ENCODE results near the gene LYG2. TPM values are rescaled to one million over a fixed set of nuclear protein-coding genes. Genes with fewer than 3 reads are reported as not detected.
"Not testable (repeated sequence)": the region's sequence is repeated elsewhere in the genome, so short reads cannot be mapped to it uniquely, and the experiment has no call there.

Gene LYG2, protein sequence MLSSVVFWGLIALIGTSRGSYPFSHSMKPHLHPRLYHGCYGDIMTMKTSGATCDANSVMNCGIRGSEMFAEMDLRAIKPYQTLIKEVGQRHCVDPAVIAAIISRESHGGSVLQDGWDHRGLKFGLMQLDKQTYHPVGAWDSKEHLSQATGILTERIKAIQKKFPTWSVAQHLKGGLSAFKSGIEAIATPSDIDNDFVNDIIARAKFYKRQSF
- total RNA-seq (ENCODE audit: insufficient read depth, low replicate concordance) = not detected

DNA sequence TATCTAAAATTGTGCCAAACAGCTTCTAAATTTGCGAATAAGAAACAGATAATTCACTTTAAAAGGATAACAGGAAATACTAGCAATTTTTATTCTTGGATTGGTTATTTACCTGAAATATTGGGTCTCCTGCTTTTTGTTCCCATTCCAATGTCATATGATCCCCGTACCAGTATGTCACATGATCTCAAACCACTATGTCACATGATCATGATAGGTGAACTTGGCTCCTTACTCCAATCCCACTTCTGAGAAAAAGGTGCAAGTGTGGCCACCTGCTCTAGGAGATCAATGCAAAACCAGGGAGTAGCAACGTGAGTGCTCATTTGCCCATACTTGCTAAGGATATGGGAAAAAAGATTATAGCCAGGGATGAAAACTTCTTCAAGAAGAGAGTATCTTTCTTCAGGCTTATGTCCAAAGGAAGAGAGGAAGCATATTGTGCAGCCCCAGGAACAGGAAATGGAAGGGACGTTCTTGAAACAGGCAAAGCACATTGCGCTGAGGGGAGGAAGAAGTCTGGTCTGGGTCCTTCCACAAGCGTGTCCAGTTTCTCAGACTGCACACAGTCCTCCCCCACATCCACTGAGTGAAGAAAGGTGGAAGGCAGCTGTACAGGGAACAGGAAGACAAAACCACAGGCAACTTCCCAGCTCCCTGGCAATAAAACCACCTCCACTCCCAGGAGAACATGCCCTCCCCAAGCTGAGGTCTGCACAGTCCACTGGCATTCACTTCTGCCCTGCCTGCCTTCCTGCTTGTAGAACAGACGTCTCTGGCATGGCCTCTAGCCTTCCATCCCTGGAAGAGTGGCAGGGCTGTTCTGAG is at the start of gene LYG2:
LYG2 (minus strand) TSS at position 176 of the 828 bp plus-strand sequence. CDS start 1,406 bp downstream, outside the sequence.
- DNase-seq (ENCODE audit: low spot score) = no peak

DNA sequence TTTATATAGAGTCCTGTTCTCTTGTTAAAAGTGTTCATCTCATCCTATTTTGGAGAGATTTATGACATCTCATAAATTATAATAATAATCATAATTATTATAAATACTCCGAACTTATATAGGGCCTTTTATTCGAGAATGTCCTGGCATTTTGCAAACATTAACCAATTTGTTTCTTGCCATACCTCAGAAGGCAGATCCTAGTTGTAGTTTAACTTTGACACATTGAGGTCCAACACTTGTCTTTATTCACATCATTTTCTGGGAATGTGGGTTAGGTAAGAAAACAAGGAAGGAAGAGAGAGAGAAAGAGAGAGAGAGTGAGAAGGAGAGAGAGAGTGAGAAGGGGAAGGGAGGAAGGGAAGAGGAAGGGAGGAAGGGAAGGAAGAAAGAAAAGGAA is 45.6 kb upstream of the LYG2 start, which contains the start of gene LYG1:
LYG1 (minus strand) TSS at position 101 of the 400 bp plus-strand sequence. CDS start 5,527 bp downstream, outside the sequence.
- DNase-seq (ENCODE audit: low spot score) = not testable (repeated sequence)

DNA sequence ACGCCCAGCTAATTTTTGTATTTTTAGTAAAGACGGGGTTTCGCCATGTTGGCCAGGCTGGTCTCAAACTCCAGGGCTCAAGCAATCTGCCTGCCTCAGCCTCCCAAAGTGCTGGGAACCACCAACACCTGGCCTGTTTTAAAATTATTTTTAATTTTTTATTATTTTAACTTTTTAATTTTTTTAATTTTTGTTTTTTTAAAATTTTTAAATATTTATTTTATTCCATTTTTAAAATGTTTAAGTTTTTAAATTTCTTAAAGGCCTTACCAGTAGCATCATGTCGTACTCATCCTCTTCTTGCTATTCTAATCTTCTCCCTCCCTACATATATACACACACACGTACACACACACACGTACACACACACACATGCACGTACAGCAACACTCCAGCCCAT is 44.1 kb upstream of the LYG2 start:
- DNase-seq (ENCODE audit: low spot score) = no peak

DNA sequence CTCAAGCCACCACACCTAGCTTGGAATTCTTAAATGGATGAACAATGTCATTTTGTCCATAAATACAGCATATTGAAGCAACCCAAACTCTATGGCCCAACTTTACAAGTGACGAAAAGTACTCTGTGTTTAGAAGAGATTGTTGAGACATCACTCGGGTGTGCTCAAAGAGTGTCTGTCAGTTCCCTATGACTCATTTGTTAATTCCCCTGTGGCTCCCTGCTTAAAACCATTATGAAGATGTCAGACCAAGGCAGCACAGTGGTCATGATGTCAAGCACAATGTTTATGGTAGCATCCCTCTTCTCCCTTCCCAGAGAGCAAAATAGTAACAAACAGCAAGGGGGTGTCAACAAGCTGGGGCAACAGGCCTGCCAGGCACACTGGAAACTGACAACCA is 42.5 kb upstream of the LYG2 start:
- DNase-seq (ENCODE audit: low spot score) = no peak

DNA sequence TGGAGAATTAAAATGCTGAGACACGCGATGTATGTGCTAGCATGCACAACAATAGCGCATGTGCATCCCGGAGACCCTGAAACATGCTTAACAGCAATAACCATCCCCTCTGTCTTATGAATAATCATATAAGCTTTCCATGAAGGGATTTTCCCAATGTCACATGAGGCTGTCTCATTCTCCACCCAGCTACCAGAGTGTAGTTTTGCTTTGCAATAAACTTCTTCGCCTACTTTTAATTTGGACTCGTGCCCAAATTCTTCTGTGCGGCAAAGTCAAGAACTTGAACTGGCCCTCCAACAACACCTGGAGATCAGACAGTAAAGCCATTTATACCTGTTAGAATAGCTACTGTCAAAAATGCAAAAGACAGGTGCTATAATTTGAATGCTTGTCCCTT is 30.1 kb upstream of the LYG2 start:
- DNase-seq (ENCODE audit: low spot score) = no peak

DNA sequence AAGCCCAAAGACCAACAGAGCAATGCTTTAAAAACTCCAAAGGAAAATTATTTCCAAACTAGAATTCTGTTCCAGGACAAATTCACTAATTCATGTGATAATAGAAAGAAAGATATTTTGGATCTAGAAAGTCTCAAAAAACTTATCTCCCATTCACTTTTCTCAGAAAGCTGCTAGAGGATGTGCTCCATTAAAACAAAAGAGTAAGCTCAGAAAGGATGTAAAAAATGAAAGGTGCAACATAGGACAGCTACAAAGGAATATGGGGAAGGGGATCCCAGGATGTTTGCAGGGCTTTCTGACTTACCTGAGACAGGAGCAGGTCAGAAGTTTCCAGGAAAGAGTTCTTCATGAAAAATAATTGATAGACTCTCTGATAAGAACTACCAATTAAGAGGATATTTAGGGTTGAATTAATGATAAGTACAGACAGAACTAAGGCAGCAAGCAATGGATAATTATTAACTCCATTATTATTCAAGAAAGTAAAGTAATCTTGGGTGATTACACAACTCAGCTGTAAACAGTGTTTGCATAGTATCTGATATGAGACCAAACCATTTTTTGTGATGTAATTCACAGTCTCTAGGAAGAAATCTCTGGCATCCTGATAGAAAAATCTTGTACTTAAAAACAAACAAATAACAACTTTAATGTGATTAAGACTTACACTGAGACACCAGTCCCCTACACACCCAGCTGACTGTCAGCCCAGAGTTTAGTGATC is 24.7 kb upstream of the LYG2 start:
- no peak for DNase-seq (ENCODE audit: low spot score)

DNA sequence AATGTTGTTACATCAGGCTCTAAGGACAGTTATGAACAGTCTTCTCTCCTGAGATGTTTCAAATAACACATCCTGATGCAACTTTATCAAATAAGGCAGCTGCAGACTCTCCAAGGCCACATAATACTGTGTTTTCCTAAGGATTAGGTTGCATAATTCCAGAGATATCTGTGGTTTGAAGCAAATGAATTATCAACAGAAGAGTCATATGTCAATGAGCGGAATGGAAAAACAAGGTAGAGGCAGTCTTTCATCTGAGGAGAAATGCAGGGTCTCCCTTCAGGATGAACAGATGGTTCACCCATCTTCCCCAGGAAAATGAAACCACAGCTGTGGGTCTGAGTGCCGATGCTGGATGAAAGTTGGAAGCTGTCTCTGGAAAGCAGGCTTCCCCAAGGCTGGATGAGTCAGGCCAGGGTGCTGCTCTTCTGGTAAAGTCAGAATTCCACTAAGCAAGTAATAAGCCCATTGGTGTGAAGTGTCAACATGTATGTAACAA is 23.4 kb upstream of the LYG2 start:
- no peak for DNase-seq (ENCODE audit: low spot score)

DNA sequence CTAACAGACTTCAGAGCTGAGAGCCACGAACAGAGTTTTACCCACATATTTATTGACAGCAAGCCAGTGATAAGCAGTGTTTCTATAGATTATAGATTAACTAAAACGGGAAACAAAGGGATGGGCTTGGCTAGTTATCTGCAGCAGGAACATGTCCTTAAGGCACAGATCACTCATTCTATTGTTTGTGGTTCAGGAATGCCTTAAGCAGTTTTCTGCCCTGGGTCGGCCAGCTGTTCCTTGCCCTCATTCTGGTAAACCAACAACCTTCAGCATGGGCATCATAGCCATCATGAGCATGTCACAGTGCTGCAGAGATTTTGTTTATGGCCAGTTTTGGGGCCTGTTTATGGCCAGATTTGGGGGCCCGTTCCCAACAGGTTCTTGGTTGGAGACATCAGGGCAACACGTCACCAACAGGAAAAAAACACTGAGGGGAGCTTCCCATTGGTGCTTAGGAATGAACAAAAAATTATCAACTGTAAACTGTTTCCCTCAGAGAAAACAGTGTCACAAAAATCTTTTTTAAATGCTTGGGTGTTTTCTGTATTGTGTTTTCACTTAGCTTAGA is 22.8 kb upstream of the LYG2 start:
- not testable (repeated sequence) for DNase-seq (ENCODE audit: low spot score)

DNA sequence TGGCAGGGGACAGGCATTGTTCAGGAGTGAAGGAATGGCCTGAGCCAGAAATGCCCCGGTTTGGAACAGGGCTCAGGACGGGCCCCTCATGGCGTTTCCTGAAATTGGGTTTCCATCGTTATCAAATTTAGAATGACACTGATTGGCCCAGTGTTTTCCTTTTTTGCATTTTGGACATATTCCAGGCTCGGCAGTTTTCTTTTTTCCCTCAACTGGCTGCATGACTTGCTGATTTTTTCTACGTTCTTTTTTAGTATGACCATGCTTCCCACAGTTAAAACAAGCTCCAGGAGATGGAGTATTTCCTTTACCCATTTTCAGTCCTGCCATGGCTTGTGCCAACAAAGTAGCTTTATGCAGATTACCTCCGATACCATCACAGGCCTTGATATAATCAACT is 20.4 kb upstream of the LYG2 start:
- no peak for DNase-seq (ENCODE audit: low spot score)

DNA sequence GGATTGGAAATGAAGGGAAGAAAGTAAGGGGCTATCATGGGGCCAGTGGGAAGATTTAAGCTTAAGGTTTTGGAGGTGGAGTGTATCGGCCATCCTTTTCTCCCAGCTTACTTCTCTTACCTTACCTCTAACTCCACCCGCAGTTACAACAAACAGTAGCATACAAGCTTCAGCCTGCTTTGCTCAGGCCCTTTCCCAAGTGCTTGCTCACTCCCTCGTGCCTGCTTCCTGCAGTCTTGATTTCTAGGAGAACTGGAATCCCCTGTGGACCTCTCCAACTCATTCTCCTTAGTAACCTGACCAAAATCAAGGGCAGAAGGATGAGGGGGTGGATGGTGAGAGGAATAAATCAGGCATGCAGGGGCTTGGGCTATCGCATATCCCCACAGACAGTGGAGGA is 5.8 kb upstream of the LYG2 start:
- no peak for DNase-seq (ENCODE audit: low spot score)

DNA sequence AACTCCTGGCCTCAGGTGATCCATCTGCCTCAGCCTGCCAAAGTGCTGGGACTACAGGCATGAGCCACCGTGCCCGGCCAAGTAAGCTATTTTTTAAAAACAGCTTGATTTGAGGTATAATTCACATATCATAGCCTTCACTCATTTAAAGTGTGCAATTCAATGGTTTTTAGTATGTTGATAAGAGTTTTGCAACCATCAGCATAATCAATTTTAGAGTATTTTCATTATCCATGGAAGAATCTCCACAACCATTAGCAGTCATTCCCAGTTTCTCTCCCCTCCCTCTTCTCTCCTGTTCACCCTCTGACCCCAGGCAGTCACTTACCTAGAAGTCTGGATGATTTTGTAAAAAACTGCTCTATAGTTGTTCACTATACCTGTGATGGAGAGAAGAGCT is 4.7 kb upstream of the LYG2 start:
- DNase-seq (ENCODE audit: low spot score) = no peak

DNA sequence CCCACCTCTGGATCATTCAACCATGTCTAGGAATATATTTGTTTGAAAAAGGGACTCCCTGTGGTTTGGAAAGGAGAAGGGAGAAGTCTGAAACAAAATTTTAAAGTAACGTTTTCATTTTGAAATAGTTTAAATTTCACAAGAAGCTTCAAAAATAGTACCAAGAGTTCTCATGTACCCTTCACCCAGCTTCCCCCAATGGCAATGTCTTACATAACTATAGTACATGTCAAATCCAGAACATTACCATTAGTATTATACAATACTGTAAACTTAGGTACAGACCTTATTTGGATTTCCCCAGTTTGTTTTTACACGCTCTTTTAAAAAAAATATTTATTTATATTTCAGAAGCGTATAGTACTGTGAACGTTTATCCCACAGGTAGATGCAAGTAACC is 4.0 kb upstream of the LYG2 start:
- no peak for DNase-seq (ENCODE audit: low spot score)

DNA sequence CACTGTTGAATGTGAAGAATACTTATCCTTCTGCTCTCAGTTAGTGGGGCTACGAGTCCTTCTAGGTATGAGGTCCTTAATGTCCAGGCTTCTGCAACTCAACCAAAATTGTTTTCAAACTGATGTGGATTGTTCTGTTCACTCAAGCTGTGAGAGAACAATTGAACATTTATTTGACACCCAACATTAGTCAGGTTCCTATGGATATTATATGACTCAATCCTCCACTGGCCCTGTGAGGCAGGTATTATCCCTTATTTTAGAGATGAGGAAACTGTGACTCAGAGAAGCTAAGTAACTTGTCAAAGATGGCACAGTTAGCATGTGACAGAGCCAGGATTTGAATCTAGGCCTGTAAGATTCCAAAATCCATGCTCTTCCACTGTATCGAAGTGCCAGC is 1.2 kb upstream of the LYG2 start:
- DNase-seq (ENCODE audit: low spot score) = no peak

DNA sequence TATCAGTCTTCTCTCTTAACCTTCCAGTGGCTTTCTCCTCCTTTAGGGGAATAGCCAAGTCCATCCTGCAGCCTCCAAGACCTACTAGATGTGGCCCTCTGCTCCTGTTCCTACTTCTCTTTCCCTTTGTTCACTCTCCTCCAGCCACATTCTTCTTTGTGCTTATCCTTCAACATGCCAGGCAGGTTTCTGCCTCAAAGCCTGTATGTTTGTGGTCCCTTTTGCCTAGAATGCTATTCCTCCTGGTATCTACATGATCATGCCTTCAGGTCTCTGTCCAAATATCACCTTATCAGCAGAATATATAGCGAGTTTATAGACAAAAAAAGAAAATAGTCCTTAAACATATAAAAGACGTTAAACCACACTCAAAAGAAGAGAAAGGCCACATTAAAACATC is 5.5 kb downstream of the LYG2 start:
- DNase-seq (ENCODE audit: low spot score) = no peak

DNA sequence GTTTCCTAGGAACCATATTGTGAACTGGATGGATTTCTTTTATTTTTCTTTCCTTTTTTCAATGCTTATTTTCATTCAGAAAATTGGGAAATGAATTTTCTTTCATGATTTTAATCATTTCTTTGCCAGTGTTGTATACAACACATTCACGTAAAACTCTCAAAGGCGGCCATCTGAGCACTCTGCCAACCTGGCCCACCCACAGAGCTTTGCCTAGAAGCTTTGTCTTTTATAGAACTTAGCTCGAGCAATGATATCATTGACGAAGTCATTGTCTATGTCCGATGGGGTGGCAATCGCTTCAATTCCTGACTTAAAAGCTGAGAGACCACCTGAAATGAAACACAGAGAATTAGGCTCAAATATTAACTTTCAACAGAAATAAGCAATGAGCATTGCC is 13.3 kb downstream of the LYG2 start:
- DNase-seq (ENCODE audit: low spot score) = no peak

DNA sequence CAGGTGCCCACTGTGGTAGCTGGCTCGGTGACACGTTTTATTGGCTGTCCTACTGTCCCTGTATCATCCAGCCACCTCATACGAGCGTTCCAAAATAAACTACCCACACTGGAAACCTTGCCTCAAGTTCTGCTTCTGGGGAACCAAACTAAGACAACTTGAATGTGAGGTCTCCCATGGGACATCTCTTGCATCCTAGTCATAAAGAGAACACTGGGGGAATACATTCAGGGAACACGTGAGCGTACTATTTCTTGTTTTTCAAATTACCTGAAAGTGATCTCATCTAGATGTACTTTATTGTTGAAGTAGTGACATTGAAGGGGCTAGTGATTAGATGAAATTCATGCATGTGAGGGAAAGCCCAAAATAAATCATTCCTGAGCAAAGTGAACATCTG is 15.0 kb downstream of the LYG2 start:
- DNase-seq (ENCODE audit: low spot score) = no peak

DNA sequence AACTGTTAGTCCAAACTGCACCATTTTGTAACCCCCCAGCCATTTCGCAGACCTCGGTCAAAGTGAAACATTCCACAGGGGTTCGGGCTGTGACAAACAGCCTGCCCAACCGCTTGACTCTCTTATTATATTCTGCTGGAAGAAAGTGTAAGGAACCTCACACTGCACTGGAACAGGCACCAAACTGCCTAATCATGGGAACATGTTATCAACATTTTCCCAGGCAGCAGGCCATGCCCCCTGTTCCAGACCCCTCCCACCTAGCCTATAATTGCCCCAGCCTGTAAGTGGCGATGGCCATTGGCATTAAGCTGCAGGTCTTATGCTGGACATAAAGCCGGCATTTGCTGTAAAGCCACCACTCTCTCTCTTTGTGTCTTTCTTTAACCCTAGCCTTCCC is 16.9 kb downstream of the LYG2 start:
- no peak for DNase-seq (ENCODE audit: low spot score)

DNA sequence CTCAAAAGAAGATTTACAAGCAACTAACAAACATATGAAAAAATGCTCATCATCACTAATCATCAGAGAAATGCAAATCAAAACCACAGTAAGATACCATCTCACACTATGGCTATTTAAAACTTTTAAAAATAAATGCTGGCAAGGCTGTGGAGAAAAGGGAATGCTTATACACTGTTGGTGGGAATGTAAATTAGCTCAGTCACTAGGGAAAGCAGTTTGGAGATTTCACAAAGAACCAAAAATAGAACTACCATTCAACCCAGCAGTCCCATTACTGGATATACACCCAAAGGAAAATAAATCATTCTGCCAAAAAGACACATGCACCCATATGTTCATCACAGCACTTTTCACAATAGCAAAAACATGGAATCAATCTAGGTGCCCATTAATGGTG is 22.3 kb downstream of the LYG2 start:
- DNase-seq (ENCODE audit: low spot score) = not testable (repeated sequence)

DNA sequence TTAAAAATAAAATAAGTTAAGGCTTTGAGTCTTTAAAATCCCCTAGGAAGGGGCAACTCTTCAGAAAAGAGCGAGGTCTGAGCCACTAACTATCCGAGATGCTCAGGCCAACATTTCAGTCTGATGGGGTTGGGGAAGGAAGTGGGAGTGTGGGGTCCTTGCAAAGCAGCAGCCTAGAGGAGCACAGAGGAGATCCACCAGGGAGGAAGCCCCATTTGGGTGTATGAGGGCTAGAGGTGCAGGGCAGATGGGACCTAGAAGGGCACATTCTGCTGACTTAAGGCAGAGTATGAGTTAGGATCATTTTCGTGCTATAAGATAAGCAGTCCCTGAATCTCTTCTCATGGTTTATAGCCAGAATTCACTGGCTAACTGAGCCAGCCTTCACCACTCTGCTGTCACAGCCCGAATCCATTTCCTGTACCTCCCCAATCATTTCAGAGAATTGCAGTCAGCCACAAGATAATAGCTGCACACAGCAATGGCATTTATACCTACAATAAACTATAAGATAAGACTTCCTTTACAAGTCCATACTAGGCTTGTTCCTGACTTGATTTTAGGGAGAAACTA is 37.5 kb downstream of the LYG2 start:
- DNase-seq (ENCODE audit: low spot score) = no peak

DNA sequence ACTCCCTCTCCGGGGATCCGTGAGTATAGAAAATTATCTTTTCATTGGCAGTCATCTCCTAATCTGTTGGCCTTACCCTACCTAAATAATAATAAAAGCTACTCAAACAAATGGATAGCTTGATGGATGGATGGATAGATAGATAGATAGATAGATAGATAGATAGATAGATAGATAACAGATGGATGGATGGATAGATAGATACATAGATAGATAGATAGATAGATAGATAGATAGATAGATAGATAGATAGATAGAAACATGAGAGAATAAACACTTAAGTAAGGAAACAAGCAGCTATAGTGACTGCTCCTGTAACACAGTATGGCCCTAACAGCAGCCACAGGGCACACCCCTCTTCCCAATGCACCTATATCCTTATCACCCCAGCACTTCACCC is 39.4 kb downstream of the LYG2 start:
- no peak for DNase-seq (ENCODE audit: low spot score)

DNA sequence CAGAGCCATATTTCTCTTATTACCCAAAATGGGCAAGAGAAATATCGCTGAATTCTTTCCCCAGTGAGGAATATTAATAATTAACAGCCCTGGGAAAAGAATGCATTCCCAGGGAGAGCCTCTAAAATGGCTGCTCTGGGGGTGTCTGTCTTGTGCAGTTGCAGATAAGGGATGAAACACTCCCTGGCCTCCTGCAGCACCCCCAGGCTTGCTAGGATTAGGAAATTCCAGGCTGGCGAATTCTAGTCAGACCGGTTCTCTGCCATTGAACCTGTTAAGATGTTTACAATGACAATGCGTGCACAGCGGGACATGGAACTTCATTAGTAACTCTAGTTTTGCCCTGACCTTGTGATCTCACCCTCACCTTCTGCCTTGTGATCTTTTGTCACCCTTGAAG is 50.0 kb downstream of the LYG2 start:
- DNase-seq (ENCODE audit: low spot score) = no peak
